DOHH2 (cell line): Measurements from ENCODE around the gene GPR152.
A peak's percentile ranks its signal among the peaks of the same experiment; 100 is the strongest.

Experiments
- H3F3A ChIP-seq: fragments of 200-600 bp; sonication (generic), shearing (Covaris generic); 2 replicates; pipeline ENCODE4 v1.6.0; 2016; ENCODE audit warnings: antibody characterized with exemption, mild to moderate bottlenecking; ENCODE audit not compliant: control insufficient read depth, insufficient read depth
- H3K27ac ChIP-seq: fragments of 200-600 bp; sonication (generic); 2 replicates; pipeline ENCODE4 v1.5.1; 2014; ENCODE audit warnings: low read depth, mild to moderate bottlenecking, low read length, moderate library complexity
- H3K27me3 ChIP-seq: fragments of 200-600 bp; sonication (generic); 2 replicates; pipeline ENCODE4 v1.6.1; 2014; ENCODE audit warnings: mild to moderate bottlenecking, low read length, mixed read lengths; ENCODE audit not compliant: control insufficient read depth
- H3K36me3 ChIP-seq: fragments of 200-600 bp; sonication (generic); 2 replicates; pipeline ENCODE4 v1.6.1; 2014; ENCODE audit warnings: mild to moderate bottlenecking, low read length, moderate library complexity, mixed read lengths; ENCODE audit not compliant: control insufficient read depth
- H3K4me1 ChIP-seq: fragments of 200-600 bp; sonication (generic); 2 replicates; pipeline ENCODE4 v1.6.1; 2014; ENCODE audit warnings: mild to moderate bottlenecking, low read length, mixed read lengths; ENCODE audit not compliant: control insufficient read depth
- H3K4me2 ChIP-seq: fragments of 200-600 bp; sonication (generic); 2 replicates; pipeline ENCODE4 v1.6.0; 2014; ENCODE audit warnings: mild to moderate bottlenecking, low read length, moderate library complexity
- H3K4me3 ChIP-seq: fragments of 200-600 bp; sonication (generic); 2 replicates; pipeline ENCODE4 v1.5.1; 2014; ENCODE audit warnings: mild to moderate bottlenecking, low read length, mixed read lengths
- H3K79me2 ChIP-seq: fragments of 200-600 bp; sonication (generic); 2 replicates; pipeline ENCODE4 v1.6.1; 2014; ENCODE audit warnings: mild to moderate bottlenecking, low read length, mixed read lengths; ENCODE audit not compliant: control insufficient read depth
- H3K9me2 ChIP-seq: fragments of 200-600 bp; sonication (generic); replicated peaks from 2 replicates; pipeline ENCODE4 v1.6.1; 2014; ENCODE audit warnings: mild to moderate bottlenecking, low read length, mixed read lengths; ENCODE audit not compliant: control insufficient read depth
- H3K9me3 ChIP-seq: fragments of 200-600 bp; sonication (generic); 2 replicates; pipeline ENCODE4 v1.6.1; 2014; ENCODE audit warnings: antibody characterized with exemption, low read length, mixed read lengths; ENCODE audit not compliant: control insufficient read depth, insufficient read depth
- H4K20me1 ChIP-seq: fragments of 200-600 bp; sonication (generic); 2 replicates; pipeline ENCODE4 v1.6.0; 2014; ENCODE audit warnings: low read depth, mild to moderate bottlenecking, antibody characterized with exemption, low read length, moderate library complexity; ENCODE audit not compliant: control insufficient read depth, insufficient read depth
- EZH2phosphoT487 ChIP-seq: fragments of 200-600 bp; sonication (generic); IDR thresholded peaks from 2 replicates; pipeline ENCODE4 v1.6.1; 2017; ENCODE audit warnings: borderline replicate concordance, mild to moderate bottlenecking, antibody characterized with exemption, low read length, moderate library complexity, mixed read lengths
- TF ChIP-seq, protein P1 (sequence below): fragments of 200-600 bp; sonication (generic); IDR thresholded peaks from one replicate; pipeline ENCODE4 v1.5.1; 2014; ENCODE audit warnings: antibody characterized with exemption, mild to moderate bottlenecking, low read depth, low read length; ENCODE audit not compliant: poor library complexity, severe bottlenecking

GPR152 gene

DNA sequence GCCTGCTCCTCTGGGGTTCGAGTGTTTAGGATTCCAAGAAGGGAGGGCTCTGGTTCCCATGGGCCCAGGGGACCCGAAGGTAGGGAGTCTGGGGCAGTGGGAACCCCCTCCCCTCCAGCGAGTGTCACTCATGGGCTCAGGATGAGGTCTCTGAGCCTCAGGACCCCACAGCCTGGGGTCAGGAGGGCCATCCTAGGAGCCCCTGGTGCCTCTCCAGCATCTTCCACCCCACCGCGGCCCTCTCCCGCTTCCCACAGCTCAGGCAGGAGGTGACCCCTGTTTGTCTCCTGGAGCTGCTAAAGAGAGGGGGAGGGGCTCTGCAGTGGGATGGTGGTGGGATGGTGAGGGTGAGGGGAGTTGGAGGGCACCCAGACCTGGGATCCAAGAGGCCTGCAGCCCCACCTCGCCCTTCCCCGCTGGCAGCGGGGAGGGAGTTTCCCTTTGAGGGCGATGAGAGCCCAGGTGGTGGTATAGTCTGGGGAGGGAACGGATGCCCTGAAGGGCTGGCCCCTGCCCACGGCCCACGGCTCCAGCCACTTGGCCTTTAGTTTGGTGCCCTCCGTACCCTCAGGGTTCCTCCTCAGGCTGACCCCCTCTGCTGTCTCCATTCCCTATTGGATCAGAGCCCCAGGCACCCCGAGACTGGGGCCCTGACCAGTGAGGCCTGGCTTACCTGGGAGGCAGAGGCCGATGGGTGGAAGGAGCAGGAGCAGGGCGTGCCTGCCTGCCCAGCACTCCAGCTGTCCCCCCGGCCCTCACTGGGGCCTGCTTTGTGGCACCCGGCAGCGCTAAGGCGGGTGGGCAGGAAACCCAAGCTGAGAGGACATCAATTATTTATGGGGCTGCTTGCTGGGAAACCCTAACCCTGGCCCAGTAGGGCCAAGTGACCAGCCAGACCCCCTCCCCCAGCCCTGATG, 1.5 kb upstream of the GPR152 start:
- Histone ChIP-seq H3K36me3 (no peaks in the 10 kb centered on the region), H3F3A (peaks cover 9% of the 10 kb centered on the region), H3K9me3 (no peaks in the 10 kb centered on the region), H3K4me2 (no peak overlapping the region), H4K20me1 (no peaks in the 10 kb centered on the region), H3K4me1 (peaks cover 41% of the 10 kb centered on the region), H3K9me2 (no peaks in the 10 kb centered on the region), H3K4me3 (no peak overlapping the region), H3K27ac (no peak overlapping the region), H3K27me3 (no peaks in the 10 kb centered on the region), H3K79me2 (no peaks in the 10 kb centered on the region)
- TF ChIP-seq, protein P1, sequence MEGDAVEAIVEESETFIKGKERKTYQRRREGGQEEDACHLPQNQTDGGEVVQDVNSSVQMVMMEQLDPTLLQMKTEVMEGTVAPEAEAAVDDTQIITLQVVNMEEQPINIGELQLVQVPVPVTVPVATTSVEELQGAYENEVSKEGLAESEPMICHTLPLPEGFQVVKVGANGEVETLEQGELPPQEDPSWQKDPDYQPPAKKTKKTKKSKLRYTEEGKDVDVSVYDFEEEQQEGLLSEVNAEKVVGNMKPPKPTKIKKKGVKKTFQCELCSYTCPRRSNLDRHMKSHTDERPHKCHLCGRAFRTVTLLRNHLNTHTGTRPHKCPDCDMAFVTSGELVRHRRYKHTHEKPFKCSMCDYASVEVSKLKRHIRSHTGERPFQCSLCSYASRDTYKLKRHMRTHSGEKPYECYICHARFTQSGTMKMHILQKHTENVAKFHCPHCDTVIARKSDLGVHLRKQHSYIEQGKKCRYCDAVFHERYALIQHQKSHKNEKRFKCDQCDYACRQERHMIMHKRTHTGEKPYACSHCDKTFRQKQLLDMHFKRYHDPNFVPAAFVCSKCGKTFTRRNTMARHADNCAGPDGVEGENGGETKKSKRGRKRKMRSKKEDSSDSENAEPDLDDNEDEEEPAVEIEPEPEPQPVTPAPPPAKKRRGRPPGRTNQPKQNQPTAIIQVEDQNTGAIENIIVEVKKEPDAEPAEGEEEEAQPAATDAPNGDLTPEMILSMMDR: no peak
- no peak for TF ChIP-seq EZH2phosphoT487

DNA sequence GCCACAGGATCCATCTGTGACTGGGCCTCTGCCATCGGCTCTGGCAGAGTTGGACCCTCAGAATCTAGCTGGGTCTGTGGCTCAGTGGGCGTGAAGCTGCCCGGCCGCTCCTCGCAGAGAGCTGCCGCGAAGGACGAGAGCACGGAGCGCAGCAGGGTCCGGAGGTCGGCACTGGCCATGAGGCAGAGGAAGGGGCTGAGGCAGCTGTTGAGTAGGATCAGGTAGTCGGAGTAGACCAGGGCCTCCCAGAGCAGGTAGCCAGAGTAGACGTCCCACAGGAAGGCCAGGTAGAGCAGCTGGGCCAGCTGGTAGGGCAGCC, 912 bp downstream of the GPR152 start:
- Histone ChIP-seq H3K4me3 (no peak overlapping the region), H4K20me1 (no peaks in the 10 kb centered on the region), H3K9me3 (no peaks in the 10 kb centered on the region), H3K79me2 (no peaks in the 10 kb centered on the region), H3K27me3 (no peaks in the 10 kb centered on the region), H3K27ac (no peak overlapping the region), H3K9me2 (no peaks in the 10 kb centered on the region), H3K4me2 (no peak overlapping the region), H3K36me3 (no peaks in the 10 kb centered on the region), H3K4me1 (peaks cover 46% of the 10 kb centered on the region), H3F3A (peaks cover 9% of the 10 kb centered on the region)
- no peak for TF ChIP-seq EZH2phosphoT487
- TF ChIP-seq, protein P1: no peak

DNA sequence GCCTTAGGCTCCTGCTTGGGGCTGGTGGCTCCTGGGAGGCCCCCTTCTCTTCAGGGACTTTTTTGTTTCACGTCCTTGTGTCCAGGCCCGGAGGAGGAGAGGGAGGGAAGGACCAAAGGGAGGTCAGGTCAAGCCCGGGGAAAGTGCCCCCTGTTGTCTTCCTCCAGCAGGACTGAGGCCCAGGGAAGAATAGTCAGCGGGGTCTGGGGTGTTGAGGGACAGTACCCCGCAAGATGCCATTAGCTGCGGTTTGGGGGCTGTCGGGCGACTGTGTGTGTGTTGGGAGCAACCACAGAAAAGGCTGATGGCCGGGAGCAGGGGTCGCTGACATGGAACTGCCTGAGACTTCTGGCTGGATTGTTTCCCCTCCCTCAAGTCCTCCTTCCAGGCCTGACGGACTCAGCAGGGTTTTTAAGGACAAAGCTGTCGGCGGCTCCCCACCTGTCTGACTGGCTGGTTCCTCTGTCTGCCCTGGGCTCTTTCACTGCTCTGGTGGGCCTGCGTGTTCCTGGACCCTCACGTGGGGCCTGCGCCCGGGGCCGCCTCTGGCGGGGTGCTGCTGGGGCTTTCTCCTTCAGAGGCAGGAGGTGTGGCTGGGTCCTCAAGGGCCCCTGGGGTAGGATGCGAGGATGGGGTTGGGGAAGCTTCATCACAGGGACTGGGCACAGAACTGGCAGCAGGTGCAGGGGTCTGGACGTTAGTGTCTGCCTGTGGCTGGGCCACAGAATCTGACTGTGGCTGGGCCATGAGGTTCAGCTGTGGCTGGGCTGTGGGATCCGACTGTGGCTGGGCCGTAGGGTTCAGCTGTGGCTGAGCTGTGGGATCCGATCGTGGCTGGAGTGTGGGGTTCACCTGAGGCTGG, 1.5 kb downstream of the GPR152 start:
- Histone ChIP-seq H3K9me2 (no peaks in the 10 kb centered on the region), H3K4me1 (peaks cover 52% of the 10 kb centered on the region), H3F3A (peaks cover 10% of the 10 kb centered on the region), H3K9me3 (no peaks in the 10 kb centered on the region), H3K79me2 (peaks cover 2% of the 10 kb centered on the region), H3K27me3 (no peaks in the 10 kb centered on the region), H4K20me1 (no peaks in the 10 kb centered on the region), H3K4me3 (no peak overlapping the region), H3K4me2 (peak overlapping the region; percentile 49), H3K27ac (peak overlapping the region; percentile 55), H3K36me3 (no peaks in the 10 kb centered on the region)
- no peak for TF ChIP-seq EZH2phosphoT487
- TF ChIP-seq, protein P1: no peak
